Ovary (tissue), 9 donors: ENCODE measurements around the gene L1CAM. TPM values are rescaled to one million over a fixed set of nuclear protein-coding genes. Genes with fewer than 3 reads are reported as not detected.

Source experiments
- DNase-seq, 5 donors: peaks; one replicate each; pipeline ENCODE4 v3.0.0-alpha.2; 2019 to 2020
- H3K27ac ChIP-seq, 2 donors: fragments of 200-600 bp; one replicate each; pipeline versions ENCODE4 v1.5.1 to v1.8.0; 2019 to 2022
- H3K27me3 ChIP-seq: fragments of 200-600 bp; one replicate; pipeline ENCODE4 v1.8.0; 2022
- H3K36me3 ChIP-seq: fragments of 200-600 bp; sonication (generic); one replicate; pipeline ENCODE4 v1.5.1; 2019
- H3K4me1 ChIP-seq: one replicate; pipeline ENCODE4 v1.8.1; 2013; ENCODE audit warnings: mild to moderate bottlenecking, moderate library complexity; ENCODE audit not compliant: insufficient read depth
- H3K4me3 ChIP-seq: fragments of 200-600 bp; sonication (generic); one replicate; pipeline ENCODE4 v1.5.1; 2017
- H3K9me3 ChIP-seq, 2 donors: fragments of 200-600 bp in 1 of 2; sonication (generic) in 1 of 2; one replicate each; pipeline versions ENCODE4 v1.5.1 to v1.8.1; 2013 to 2019; ENCODE audit warnings: mild to moderate bottlenecking in 1 of 2, moderate library complexity in 1 of 2
- CTCF ChIP-seq, 3 donors: fragments of 450-650 bp in 2 of 3; fragments of 200-600 bp in 1 of 3; IDR thresholded peaks; one replicate each; pipeline versions ENCODE4 v1.5.1 to v1.8.0; 2016 to 2022; ENCODE audit warnings: antibody characterized with exemption in 3 of 3, mild to moderate bottlenecking in 1 of 3
- EP300 ChIP-seq: sonication (generic); formaldehyde crosslinking; IDR thresholded peaks from one replicate; pipeline ENCODE4 v1.6.1; 2017; ENCODE audit warnings: antibody characterized with exemption
- POLR2A ChIP-seq: fragments of 450-650 bp; IDR thresholded peaks from one replicate; pipeline ENCODE4 v1.6.1; 2017; ENCODE audit warnings: antibody characterized with exemption, mild to moderate bottlenecking, moderate library complexity
- WGBS, 3 donors: extraction: QIAGEN DNeasy Blood & Tissue Kit in 1 of 3; methylation state at CpG; one replicate each; pipeline versions ENCODE4 v1.1.5 to v1.1.7; 2013 to 2017; 5-methylcytosine and 5-hydroxymethylcytosine counted together
- intact Hi-C, 4 donors: fragments of 100-400 bp; cut with DNase I; formaldehyde crosslinking; loops; one replicate each; pipeline versions ENCODE4 v1.11.0 to v1.15.1; 2022 to 2023
- polyA plus RNA-seq, 2 donors: library from polyadenylated mRNA; stranded (reverse); fragments of 200-250 nt in 1 of 2; fragments of 350-450 nt in 1 of 2; fragmentation: Illumina TruSeq in 1 of 2; extraction: RNeasy Lipid Tissue Mini Kit (QIAGEN cat#74804) in 1 of 2; gene quantifications; one replicate each; pipeline ENCODE4 v1.2.3, GENCODE V29; 2013 to 2014
- total RNA-seq, 7 donors: library from RNA; depleted of rRNA in 2 of 7; stranded (reverse); fragments of >200 nt in 2 of 7; fragmentation: NEBNext Ultra II Directional in 3 of 7; extraction: Animal tissue kit (Norgen Biotek cat#: 25700) in 3 of 7; gene quantifications; one replicate each; pipeline versions ENCODE4 v1.1.0 to v1.2.4, GENCODE V29; 2016 to 2023
- donor health status: DM: no; HTN: no; CAD: no; lungs with moderate emphysema.
- donor health status: DM: no; HTN: no; CAD: no.
- donor health status: Bipolar disorder and iron deficiency.
- donor health status: DM: yes; HTN: yes; CAD: no.
- donor health status: DM: no; HTN: no; CAD: no.
- donor health status: DM: yes; HTN: yes; CAD: no.

Gene L1CAM
- total and polyA plus RNA-seq, 9 donors = 0.36 to 3.0 (median 0.99) TPM; not detected in 1

- TF ChIP-seq CTCF (IDR thresholded peaks at IDR 0.05) (no peak), POLR2A (no peak), EP300 (no peak)
- no peak for DNase-seq
- 31 to 37% (median 35%) methylated on average over 6 of the region's 6 CpGs for WGBS, 3 donors
- Histone ChIP-seq H3K27me3 (no peaks in the 10 kb centered on the region), H3K4me3 (no peak overlapping the region), H3K4me1 (no peaks in the 10 kb centered on the region), H3K36me3 (no peaks in the 10 kb centered on the region), H3K27ac (no peak overlapping the region), H3K9me3 (no peaks in the 10 kb centered on the region)
- intact Hi-C loops = no loop called here
These were observed 41.4 kb downstream of the L1CAM start for GRCh38 chrX:153844509-153845082.

GRCh38 chrX:153836921-153837320 is 49.1 kb downstream of the L1CAM start:
- intact Hi-C loops = no loop called here

GRCh38 chrX:153832728-153833127 is 53.2 kb downstream of the L1CAM start:
- Histone ChIP-seq H3K4me3 (no peak overlapping the region), H3K36me3 (no peaks in the 10 kb centered on the region), H3K27me3 (no peaks in the 10 kb centered on the region), H3K27ac (no peak overlapping the region), H3K4me1 (no peaks in the 10 kb centered on the region), H3K9me3 (no peaks in the 10 kb centered on the region)
- intact Hi-C loops = no loop called here
- TF ChIP-seq EP300 = no peak
- TF ChIP-seq POLR2A = no peak
- no peak for TF ChIP-seq CTCF (IDR thresholded peaks at IDR 0.05)
- WGBS, 3 donors = 78 to 85% (median 81%) methylated on average over 10 of the region's 10 CpGs
- DNase-seq = no peak

More at GRCh38 chrX:153836921-153837320, 49.1 kb downstream of the L1CAM start:
- WGBS, 3 donors = 87 to 91% (median 88%) methylated on average over 6 of the region's 6 CpGs
- DNase-seq = no peak
- Histone ChIP-seq H3K4me1 (no peaks in the 10 kb centered on the region), H3K9me3 (no peaks in the 10 kb centered on the region), H3K4me3 (no peak overlapping the region), H3K27ac (no peak overlapping the region), H3K36me3 (no peaks in the 10 kb centered on the region), H3K27me3 (no peaks in the 10 kb centered on the region)
- TF ChIP-seq CTCF (IDR thresholded peaks at IDR 0.05) (no peak), EP300 (no peak), POLR2A (no peak)

GRCh38 chrX:153831429-153832150 is 54.4 kb downstream of the L1CAM start:
- 64 to 68% (median 65%) methylated on average over 23 of the region's 23 CpGs for WGBS, 3 donors
- TF ChIP-seq CTCF (IDR thresholded peaks at IDR 0.05) (no peak), EP300 (no peak), POLR2A (no peak)
- no peak overlapping the region for H3K4me3 ChIP-seq
- H3K9me3 ChIP-seq = no peaks in the 10 kb centered on the region
- no peak overlapping the region for H3K27ac ChIP-seq
- DNase-seq = no peak
- H3K36me3 ChIP-seq = no peaks in the 10 kb centered on the region
- H3K27me3 ChIP-seq = no peaks in the 10 kb centered on the region
- no peaks in the 10 kb centered on the region for H3K4me1 ChIP-seq
- intact Hi-C loops = no loop called here
